HG02981 (cell line): Measurements from ENCODE around the gene CHMP6.

Experiments
- ATAC-seq: cut with Tn5 transposase; IDR thresholded peaks from one replicate; pipeline ENCODE4 v1.9.1; 2021; ENCODE audit warnings: mild to moderate bottlenecking, moderate library complexity; ENCODE audit not compliant: unreplicated experiment

Gene CHMP6

DNA sequence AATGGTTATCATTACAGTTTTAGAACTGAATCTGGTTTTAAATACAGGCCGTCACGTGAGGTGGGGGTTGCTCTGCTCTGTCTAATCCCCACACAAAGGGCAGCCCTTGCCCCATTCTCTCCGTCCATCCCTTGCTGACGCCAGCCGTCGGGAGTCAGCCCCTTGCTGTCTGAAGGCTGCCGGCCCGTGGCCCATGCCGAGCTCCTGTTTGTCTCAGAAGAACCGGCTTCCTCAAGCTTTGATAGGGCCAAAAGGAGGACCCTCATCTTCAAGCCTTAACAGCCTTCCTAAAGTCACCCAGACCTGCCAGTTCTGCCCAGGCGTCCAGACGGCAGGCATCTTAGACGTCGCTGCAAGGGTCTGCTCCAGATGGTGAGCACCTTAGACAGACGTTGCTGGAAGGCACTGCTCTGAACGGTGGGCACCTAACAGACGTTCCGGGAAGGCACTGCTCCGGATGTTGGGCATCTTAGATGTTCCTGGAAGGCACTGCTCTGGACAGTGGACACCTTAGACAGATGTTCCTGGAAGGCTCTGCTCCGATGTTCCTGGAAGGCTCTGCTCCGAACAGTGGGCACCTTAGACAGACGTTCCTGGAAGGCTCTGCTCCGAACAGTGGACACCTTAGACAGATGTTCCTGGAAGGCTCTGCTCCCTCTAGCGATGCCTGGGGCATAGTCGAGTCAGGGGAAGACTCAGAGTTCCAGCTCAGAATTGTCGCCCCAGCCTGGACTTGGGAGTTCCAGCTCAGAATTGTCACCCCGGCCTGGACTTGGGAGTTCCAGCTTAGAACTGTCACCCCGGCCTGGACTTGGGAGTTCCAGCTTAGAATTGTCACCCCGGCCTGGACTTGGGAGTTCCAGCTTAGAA is 35.1 kb upstream of the CHMP6 start:
- ATAC-seq: no peak

DNA sequence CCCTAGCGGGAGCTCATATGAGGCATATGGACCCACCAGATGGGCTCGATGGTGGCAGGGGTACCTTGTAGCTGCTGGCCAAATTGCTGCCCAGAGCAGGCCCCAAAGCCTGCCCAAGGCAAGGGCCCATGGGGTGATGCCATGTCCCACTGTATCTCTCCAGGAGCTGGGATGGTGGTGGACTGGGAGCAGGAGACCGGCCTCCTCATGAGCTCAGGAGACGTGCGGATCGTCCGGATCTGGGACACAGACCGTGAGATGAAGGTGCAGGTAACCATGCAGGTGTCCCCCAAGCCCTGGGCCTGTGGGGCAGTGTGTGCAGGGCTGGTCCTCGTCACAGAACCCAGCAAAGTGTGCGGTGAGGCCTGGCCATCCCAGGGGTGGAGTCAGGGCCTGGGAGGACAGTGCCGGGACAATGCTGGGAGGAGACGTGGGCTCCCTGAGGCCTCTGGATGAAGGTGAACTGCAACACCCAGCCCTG is 34.1 kb upstream of the CHMP6 start:
- ATAC-seq: no peak

DNA sequence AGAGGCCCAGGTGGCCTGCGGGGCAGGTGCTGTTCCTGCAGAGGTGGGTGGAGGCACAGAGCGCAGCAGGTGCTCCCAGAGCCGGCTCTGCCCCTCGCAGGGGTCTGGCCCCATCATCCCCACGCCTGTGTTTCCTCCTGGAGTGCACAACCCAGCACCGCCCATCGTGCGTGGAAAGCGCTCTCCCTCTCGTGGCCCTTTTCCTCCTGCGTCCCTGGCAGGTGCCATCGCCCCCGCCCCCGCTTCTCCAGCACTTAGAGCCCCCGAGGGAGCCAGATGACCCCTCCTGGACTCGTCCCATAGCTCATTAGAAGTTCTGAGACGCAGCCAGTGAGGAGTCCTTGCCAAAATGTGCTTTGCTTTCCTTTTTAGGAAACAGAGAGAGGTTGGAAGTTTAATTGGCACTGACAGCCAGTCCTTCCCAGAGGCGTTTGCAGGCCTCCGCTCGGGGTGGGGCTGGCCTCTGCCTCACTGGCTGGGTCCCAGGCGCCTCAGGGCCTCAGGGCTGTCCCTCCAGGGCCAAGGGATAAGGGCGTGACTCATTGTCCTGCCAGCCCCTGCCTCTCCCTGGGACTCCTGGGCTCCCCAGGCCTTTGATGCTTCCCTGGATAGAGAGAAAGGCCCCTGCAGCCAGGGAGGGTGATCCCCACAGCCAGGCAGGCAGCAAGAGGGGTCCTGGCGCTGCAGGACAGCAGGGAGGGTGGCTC is 32.2 kb upstream of the CHMP6 start:
- no peak for ATAC-seq

DNA sequence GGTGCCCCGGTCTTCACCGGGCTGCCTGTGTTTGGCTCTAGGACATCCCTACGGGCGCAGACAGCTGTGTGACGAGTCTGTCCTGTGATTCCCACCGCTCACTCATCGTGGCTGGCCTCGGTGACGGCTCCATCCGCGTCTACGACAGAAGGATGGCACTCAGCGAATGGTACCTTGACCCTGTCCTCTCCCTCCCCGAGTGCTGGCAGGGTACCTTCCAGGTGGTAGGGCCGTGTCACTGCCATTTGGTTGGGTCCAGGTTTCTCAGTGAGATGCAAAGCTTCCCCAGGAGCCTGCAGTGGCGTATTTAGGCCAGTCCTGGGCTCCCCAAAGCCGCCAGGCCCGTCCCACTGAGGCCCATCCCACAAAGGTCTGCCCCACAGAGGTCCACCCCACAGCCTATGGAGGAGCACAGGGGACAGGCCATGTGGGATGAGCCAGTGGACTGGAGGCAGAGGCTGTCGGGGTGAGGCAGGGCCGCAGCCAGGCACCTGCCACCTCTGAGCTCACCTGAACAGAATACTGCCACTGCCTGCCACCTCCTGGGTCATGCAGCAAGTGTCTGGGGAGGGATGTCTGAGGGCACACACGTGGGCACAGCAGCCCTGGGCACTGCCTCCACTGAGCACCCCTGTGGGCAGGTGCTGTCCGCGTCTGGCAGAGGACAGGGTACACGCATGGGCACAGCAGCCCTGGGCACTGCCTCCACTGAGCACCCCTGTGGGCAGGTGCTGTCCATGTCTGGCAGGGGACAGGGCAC is 31.4 kb upstream of the CHMP6 start:
- ATAC-seq: no peak

DNA sequence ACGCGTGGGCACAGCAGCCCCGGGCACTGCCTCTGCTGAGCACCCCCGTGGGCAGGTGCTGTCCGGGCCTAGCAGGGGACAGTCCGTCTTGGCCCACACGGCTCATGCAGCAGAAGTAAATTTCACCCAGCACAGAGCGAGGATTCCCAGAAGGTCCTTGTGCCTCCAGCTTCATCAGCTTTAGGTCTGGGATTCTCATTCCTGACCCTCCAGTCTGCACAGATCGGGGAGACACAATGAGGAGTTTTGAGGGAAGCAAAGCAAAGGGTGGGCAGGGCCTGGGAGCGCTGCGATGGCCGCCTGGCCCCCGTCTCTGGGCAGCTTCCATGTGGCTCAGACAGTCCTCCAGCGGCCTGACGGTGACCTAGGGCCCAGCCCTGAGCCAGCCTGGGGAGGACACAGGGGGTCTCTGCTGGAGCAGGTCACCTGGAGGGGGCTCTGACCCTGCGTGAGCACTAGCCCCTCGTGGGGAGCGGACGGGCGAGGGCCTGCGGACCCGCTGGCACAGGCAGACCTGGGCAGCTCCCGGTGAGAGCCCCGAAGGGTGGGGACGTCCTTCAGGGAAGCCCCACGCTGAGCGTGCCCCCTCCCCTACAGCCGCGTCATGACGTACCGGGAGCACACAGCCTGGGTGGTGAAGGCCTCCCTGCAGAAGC is 30.7 kb upstream of the CHMP6 start:
- ATAC-seq: no peak

DNA sequence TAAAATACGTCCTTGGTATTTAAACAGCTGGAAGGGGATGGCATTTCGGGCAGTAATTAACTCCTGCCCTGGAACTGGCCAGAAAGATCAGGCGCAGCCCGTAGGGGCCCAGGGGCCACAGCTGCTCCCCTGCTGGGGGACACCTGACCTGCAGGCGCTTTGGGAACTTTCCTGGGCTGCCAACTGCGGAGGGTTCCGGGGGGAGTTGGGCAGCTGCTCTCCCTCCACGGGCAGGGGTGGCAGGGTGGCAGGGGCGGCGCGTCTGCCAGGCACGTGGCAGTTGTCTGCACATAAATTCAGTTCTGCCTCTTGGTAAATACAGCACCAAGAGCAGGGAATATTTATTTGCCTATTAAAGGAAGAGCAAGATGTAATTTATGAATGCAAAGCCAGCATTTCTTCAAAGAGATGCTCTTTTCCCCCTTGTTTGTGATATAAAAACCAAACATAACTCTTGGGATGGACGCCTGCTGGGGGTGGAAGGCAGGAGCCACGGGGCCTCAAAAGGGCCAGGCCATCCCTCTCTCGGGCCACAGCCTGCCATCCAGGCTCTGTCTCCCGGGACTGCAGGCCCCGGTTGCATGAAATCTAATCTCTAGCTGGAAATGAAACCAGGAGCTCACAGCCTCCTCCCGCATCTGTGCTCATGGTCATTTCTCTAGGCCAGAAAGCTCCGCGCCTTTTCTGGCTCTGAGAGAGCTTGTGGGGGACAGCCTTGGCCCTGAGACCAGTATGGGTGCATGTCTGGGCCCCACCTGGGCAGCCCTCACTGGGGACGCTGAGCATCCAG is 29.9 kb upstream of the CHMP6 start:
- no peak for ATAC-seq

DNA sequence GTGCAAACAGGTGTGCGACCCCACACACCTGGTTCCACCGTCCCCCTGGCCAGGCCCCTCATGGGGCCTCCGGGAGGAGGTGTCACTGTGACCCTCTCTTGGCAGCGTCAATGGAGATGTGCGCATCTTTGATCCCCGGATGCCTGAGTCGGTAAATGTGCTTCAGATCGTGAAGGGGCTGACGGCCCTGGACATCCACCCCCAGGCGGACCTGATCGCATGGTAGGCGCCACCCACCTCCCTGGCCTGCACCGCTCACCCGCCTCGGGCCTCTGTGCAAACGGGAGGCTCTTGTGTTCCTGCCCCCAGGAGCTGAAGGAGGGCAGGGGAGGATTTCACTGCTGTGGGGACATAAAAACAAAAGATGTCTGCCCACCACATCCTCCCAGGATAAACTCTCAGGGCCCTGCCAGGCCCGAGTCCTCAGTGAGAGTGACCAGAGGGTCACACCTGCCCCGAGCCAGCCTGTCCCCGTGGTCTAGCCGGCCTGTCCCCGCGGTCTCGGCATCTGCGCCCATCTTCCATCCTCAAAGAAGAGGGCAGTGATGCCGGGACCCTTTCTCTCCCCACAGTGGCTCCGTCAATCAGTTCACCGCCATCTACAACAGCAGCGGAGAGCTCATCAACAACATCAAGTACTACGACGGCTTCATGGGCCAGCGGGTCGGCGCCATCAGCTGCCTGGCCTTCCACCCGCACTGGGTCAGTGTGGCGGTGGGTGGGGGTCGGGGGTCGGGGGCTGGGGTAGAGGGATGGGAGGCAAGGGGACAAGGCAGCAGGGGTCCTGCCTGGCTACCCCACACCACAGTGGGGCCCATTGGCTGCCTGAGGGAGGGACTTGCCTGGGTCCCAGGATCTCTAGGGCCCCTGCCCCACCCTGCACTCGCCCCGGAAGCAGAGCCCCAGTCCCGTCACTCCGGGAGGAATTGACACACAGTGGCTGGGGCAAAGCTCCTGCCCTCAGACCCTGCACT is 29.0 kb upstream of the CHMP6 start:
- ATAC-seq: no peak

DNA sequence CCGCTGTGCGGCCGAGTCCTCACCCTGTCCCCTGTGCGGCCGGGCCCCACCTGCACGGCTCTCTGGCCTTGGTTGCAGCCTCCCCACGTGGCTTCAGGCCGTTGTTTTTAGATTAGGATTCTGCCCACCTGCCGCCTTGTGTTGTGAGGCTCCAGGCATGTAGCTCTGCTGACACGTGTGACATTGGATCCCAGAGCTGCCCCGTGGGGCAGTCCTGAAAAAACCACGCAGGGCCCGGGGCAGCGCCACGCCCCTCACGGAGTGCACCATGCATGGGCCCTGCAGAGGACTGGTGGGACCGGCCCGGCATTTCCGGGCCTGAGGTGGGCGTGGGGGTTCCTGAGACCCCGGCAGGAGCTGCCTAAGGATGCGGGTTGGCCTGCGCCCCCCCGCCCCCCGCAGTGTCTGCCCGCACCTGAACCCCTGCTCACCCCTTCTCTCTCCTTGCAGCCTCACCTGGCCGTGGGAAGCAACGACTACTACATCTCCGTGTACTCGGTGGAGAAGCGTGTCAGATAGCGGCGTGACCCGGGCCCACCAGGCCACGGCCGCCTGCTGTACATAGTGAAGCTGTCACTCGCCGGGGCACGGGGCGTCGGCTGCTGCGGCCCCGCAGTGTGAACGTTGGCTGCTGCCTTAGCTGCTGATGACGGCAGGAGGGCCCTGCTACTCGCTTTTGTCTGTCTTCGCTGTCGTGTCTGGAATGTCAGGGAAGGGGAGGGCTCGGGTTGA is 27.7 kb upstream of the CHMP6 start:
- ATAC-seq: no peak

DNA sequence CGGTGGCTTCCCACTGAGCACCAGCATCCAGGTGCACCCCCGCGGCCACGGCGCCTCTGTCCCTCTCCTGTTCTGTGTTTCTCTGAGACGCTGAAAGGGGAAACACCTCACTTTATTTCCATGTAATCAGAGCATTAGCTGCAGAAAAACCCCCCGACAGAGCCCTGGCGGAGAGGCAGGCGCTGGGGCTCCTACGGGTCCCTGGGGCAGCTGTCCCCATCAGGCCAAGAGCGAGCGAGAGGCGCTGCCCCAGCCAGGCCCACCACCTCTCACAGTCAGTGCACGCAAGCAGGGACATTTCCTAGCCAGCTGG is 27.1 kb upstream of the CHMP6 start:
- ATAC-seq: no peak

DNA sequence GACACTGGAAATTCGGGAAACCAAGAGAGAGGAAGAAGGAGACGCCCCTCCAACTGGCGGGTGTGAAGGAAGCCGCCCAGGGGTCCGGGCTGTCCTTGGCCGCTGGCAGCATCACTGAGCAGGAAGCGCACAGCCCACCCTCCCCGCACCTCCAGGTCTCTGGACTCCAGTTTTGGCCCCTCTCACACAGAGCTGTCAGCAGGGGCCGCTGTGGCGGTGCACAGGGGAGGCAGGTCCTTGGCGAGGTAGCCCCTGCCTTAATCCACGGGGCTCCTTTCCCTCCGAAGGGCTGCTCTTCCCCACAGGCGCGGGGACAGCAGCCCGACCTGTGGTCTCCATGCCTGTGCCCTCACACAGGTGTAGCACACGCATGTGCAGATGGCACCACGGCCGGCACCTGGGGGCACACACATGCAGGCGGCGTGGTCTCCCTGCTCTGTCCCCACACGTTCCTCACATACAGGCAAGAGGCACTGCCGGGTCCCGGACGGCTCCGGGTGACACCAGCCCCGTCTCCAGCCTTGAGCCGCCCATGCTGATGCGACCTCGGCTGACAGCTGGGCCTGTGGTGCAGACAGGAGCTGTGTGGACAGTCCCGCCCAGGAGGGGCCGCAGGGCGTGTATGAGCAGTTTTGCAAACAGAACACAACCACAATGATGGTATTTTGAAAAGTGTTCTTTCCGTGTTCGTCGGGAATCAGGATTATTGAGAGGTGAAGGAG is 26.6 kb upstream of the CHMP6 start:
- no peak for ATAC-seq

DNA sequence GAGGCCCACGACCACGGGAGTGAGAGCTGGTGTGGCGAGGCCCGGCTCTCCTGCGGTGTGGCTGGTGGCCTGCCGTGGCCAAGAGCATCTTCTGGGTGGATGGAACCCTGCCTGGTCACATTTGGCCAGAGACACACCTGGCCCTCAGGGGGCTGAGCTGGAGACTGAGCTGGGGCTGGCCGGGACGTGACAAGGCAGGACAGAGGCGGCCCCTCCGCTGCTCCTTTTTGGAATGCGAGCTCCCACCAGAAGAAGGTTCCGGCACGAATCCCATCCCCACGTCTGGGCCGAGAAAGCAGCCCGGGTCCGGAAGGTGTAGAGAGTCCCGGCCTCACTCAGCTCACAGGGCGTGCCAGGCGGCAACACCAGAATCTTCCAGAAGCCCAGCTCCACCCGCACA is 26.0 kb upstream of the CHMP6 start:
- no peak for ATAC-seq

DNA sequence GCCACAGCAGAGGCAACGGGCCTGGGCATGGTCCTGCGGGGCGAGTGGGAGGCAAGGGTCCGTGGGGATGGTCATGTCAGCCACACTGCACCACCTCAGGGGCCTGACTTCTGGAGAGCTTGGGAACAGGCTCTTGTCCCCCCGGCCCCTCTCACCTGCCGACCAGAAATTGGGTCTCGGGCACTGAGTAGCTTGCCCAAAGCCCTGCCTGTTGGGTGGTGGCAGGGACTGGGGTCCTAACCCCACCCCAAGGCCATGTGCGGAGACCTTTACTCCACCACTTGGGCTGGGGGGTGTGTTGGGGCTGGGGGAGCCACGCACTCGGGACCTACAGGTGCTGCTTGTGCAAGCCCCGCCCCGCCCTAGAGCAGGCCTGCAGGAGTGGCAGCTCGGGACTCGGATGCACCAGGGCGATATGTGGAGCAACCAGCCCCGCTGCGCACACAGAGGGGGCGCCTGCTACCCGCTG is 24.2 kb upstream of the CHMP6 start:
- ATAC-seq: no peak

DNA sequence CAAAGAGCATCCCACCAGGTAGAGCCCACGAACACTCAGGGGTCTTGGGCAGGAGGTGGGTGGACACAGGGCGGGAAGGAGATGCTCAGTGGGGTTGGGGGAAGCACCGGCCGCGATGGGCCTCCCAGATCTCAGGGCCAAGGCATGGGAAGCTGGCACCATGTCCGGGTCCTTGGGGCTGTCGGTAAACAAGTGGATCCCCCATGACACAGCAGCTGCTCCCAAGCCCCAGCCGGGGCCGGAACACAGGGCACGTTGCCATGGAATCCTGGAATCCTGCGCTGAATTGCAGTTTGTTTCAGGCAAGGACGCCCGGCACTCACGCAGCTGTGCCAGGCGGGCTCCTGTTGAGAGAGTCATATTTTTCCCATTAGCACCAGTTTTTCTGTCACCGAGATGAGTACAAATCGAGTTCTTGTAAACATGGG is 23.0 kb upstream of the CHMP6 start:
- ATAC-seq: no peak

DNA sequence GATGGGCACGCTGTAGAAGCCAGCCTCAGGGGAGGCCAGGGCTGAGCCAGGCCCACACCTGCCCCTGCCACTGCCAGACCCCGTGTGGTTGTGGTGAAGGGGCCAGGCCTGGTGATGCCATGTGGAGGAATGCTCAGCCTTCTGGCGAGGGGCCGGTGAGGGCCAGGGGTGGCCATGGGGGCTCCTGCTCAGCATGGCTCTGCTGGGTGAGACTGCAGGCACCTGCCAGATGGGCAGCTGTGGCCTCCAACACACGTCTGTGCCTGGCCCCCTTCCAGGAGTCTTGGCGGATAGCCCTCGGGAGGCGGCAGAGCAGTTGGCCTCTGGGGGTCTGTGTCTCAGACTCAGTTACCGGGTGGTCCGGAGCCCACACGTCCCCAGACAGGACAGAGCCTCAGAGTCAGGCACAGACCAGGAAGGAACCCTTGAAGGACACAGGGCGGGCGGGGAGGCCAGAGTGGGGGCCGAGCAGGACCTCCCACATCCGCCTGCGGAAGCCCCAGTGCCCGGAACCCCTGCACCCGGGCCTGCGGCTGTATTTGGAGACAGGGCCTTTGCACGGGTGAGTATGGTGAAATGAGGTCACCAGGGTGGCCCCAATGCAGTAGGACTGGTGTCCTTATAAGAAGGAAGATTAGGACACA is 22.5 kb upstream of the CHMP6 start:
- ATAC-seq: no peak

DNA sequence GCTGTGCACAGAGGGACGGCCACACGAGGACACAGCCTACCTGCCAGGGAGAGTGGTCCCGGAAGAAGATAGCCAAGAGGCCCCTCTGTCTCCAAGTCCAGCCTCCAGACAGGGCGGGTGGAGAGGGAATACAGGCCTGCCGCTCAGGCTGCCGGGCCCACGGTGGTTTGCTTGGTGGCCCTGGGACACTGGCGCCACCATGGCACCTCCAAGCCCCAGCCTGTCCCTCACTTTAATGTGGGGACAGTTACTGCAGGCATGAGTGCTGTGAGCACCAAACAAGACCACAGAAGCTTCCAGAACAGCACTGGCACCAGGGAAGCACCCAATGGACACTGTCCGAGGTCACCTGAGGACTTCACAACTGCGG is 22.0 kb upstream of the CHMP6 start:
- no peak for ATAC-seq

DNA sequence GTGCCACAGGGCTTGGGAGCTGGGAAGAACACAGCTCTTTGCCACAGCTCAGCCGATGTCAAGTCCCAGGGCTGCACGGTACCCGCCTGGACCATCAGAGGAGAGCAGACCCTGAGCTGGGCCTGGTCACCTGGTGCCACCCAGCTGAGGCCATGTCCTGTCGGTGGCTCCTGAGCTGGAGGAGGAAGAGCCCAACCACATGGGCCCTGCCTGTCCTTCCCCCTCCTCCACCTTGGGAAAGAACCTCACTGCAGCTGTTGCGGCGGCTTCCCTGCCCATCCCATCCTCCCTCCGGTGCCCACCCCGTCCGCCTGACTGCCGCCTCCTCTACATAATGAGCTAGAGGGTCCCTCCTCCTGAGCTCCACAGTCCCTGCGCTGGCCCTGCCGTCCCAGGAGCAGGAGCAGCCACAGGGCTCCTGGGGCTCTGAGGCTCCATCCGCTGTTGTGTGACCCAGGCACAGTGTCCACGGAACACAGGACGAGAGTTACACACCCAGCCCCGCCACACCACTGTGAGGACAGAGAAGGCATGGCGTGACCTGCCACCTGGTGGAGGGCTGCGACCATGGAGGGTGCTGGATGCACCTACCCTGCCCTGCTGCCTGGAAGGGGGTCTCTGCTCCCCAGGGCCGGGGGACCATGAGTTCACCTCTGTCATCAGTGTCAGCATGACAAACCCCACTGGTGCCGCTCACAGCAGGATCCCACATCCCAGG is 21.4 kb upstream of the CHMP6 start:
- no peak for ATAC-seq
